Stimulated activated naive B cell treated with anti-CD40 and anti-IgM and Interleukin-4, amounts not matched to agents 10 μg/mL and 1 μg/mL and 100 μg/mL, for 72 hours (primary cell): ENCODE results near the gene BARX1.
"Not testable (repeated sequence)": the region's sequence is repeated elsewhere in the genome, so short reads cannot be mapped to it uniquely, and the experiment has no call there.

Experiments used
- ATAC-seq, 2 donors: fragments of 150-1000 bp; cut with Tn5 transposase; replicated peaks; 2 replicates each; pipeline ENCODE4 v1.10.0; 2021; ENCODE audit warnings: moderate library complexity in 1 of 2
- DNase-seq: peaks from one replicate; pipeline ENCODE4 v3.0.0; 2021
- H3K27ac Mint-ChIP-seq: one replicate; pipeline ENCODE4 v1.8.0; 2022; ENCODE audit warnings: mild to moderate bottlenecking, mixed read lengths
- H3K27me3 Mint-ChIP-seq, 2 donors: one replicate each; pipeline ENCODE4 v1.8.0; 2022; ENCODE audit warnings: mixed read lengths in 2 of 2
- H3K36me3 Mint-ChIP-seq, 2 donors: one replicate each; pipeline ENCODE4 v1.8.0; 2022; ENCODE audit warnings: mixed read lengths in 2 of 2, mild to moderate bottlenecking in 1 of 2
- H3K4me1 Mint-ChIP-seq, 2 donors: one replicate each; pipeline ENCODE4 v1.8.0; 2022; ENCODE audit warnings: mixed read lengths in 2 of 2, mild to moderate bottlenecking in 1 of 2
- H3K4me3 Mint-ChIP-seq, 2 donors: one replicate each; pipeline ENCODE4 v1.8.0; 2022; ENCODE audit warnings: mild to moderate bottlenecking in 2 of 2, mixed read lengths in 2 of 2, moderate library complexity in 1 of 2
- H3K9me3 Mint-ChIP-seq, 2 donors: one replicate each; pipeline ENCODE4 v1.8.0; 2022; ENCODE audit warnings: mixed read lengths in 2 of 2, mild to moderate bottlenecking in 1 of 2

Gene BARX1

DNA sequence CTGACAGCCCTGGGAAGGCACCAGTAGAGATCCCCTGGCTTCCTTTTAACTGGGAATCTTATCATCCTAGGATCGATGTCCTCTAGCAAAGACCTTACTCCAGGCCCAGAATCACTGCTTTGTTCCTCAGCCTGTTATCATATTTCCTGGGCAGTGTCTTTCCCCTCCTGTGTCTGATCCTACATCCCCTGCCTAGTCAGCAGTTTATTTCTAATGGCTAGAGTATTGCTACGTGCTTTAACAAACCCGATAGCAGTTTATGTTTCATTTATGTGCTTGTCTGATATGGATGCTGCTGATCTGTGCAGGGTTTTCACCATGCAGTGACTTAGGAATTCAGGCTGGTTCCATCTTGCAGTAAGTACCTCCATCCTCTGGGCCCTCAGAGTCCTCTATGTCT is 20.9 kb upstream of the BARX1 start:
- Mint-ChIP-seq H3K27me3 (peaks cover 29 to 69% of the 10 kb centered on the region in 2 donors), H3K4me3 (no peak overlapping the region), H3K4me1 (no peaks in the 10 kb centered on the region), H3K27ac (no peak overlapping the region), H3K36me3 (peaks cover 0 to 5% of the 10 kb centered on the region in 2 donors), H3K9me3 (peaks cover 12 to 17% of the 10 kb centered on the region in 2 donors)
- no peak for DNase-seq
- ATAC-seq: no peak

DNA sequence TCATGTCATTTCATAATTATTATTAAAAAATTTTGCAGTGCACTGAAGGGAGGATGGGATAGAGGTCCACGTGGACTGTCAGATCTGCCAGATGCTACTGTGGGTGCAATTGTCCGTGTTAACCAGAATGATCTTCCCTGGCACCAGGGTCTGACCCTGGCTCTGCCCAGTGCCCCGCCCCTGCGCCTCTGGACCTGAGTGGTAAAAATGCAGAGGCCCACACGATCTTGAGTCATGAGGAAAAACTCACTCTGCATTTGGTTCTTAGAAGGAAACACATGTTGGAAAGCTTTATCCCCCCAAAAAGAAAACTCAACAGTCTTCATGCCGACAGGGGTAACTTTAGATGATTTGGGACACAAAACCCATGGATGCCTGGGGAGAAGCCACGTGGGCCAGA is 20.1 kb upstream of the BARX1 start:
- no peak for DNase-seq
- peaks cover 2 to 5% of the 10 kb centered on the region in 2 donors for H3K36me3 Mint-ChIP-seq
- H3K27ac Mint-ChIP-seq: no peak overlapping the region
- peaks cover 35 to 73% of the 10 kb centered on the region in 2 donors for H3K27me3 Mint-ChIP-seq
- no peaks in the 10 kb centered on the region for H3K4me1 Mint-ChIP-seq
- ATAC-seq: no peak
- peaks cover 12 to 19% of the 10 kb centered on the region in 2 donors for H3K9me3 Mint-ChIP-seq
- H3K4me3 Mint-ChIP-seq: no peak overlapping the region

DNA sequence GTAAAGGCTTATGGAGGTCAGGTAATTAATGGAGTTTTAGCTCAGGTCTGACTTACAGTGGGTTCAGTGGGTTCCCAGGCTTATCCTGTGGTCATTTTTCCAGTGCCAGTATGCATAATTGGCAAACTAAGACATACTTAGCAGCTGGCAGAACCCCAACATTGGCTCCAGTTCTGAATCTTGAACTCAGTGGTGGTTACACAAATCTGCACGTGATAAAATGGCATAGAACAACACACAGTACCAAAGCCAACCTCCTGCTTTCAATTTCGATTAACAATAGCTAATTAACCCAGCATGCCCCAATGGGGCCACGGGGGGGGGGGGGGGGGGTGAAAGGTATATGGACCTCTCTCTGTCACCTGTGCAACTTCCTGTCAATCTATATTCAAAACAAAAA is 19.0 kb upstream of the BARX1 start:
- peaks cover 12 to 19% of the 10 kb centered on the region in 2 donors for H3K9me3 Mint-ChIP-seq
- H3K36me3 Mint-ChIP-seq: peaks cover 2 to 5% of the 10 kb centered on the region in 2 donors
- H3K27ac Mint-ChIP-seq: no peak overlapping the region
- H3K4me3 Mint-ChIP-seq: no peak overlapping the region
- ATAC-seq: no peak
- DNase-seq: no peak
- no peaks in the 10 kb centered on the region for H3K4me1 Mint-ChIP-seq
- peaks cover 25 to 70% of the 10 kb centered on the region in 2 donors for H3K27me3 Mint-ChIP-seq

DNA sequence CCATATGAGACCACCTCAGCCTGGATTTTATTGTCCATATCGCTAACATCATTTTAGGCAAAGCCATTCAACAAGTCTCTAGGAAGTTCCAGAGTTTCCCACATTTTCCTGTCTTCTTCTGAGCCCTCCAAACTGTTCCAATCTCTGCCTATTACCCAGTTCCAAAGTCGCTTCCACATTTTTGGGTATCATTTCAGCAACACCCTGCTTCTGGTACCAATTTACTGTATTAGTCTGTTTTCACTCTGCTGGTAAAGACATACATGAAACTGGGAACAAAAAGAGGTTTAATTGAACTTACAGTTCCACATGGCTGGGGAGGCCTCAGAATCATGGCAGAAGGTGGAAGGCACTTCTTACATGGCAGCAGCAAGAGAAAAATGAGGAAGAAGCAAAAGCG is 17.5 kb upstream of the BARX1 start:
- not testable (repeated sequence) for ATAC-seq, H3K4me3 Mint-ChIP-seq

DNA sequence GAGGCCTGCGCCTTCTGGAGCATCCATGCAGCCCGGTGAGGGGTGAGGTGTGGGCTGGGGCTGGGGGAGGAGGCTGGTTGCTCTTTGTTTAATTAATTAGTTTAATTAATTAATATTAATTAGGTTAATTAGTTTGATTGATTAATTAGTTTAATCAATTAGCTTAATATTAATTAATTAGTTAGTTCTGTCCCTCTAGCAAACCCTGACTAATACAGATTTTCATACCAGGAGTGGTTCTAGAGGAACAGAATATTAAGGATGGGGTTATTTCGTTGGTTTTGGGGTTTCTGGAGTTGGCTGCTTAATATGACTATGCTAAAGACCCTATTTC is 14.1 kb upstream of the BARX1 start:
- ATAC-seq: no peak
- peaks cover 37 to 83% of the 10 kb centered on the region in 2 donors for H3K27me3 Mint-ChIP-seq
- H3K9me3 Mint-ChIP-seq: peaks cover 12 to 19% of the 10 kb centered on the region in 2 donors
- no peak overlapping the region for H3K4me3 Mint-ChIP-seq
- no peak for DNase-seq
- H3K36me3 Mint-ChIP-seq: peaks cover 2 to 5% of the 10 kb centered on the region in 2 donors
- H3K27ac Mint-ChIP-seq: no peak overlapping the region
- no peaks in the 10 kb centered on the region for H3K4me1 Mint-ChIP-seq

More for the DNA sequence above, 17.5 kb upstream of the BARX1 start:
- H3K36me3 Mint-ChIP-seq, DNase-seq, H3K27ac Mint-ChIP-seq, H3K4me1 Mint-ChIP-seq: not testable (repeated sequence)
- Mint-ChIP-seq H3K27me3 (peaks cover 19 to 67% of the 10 kb centered on the region in 2 donors), H3K9me3 (peaks cover 12 to 19% of the 10 kb centered on the region in 2 donors)

- H3K27ac Mint-ChIP-seq: no peak overlapping the region
- H3K27me3 Mint-ChIP-seq: peaks cover 37 to 83% of the 10 kb centered on the region in 2 donors
- H3K4me3 Mint-ChIP-seq: no peak overlapping the region
- peaks cover 2 to 5% of the 10 kb centered on the region in 2 donors for H3K36me3 Mint-ChIP-seq
- ATAC-seq (no peak), DNase-seq (no peak)
- peaks cover 12 to 19% of the 10 kb centered on the region in 2 donors for H3K9me3 Mint-ChIP-seq
- H3K4me1 Mint-ChIP-seq: no peaks in the 10 kb centered on the region
Observed at GRCh38 chr9:93968451-93969327, 13.5 kb upstream of the BARX1 start.

DNA sequence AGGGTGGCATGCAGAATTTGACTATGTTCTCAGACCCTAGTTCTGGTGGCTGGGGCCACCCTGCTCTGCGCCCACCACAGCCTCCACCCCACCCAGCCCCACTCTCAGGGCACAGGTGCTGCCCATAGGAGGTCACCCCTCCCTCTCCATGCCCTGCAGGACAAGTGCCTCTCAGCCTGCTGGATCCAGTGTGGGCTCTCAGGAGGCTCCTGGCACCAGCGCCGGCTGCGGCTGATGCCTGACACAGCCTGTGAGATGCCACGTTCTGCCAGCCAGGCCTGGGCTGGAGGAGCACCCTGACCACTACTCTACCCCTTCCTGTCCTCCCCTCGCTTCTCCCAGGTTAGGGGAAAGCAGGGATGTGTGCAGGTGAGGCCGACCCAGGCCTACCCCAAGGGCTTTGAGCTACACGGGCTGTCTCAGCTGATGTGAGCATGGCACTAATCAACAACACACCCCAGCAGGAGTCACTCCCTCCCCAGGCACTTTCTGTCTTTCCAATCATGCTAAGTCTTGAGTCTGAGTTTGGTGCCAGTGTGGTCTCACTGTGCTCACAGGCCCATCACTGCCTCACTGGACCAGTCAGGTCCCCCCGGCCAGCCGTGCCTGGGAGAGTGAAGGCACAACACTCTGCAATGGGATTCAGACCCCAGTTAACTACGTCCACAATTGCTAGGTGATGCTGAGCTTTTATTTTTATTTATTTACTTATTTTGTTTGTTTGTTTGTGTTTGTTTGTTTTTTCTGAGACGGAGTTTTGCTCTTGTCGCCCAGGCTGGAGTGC is 12.1 kb upstream of the BARX1 start:
- DNase-seq (no peak), ATAC-seq (no peak)
- Mint-ChIP-seq H3K27me3 (peaks cover 39 to 85% of the 10 kb centered on the region in 2 donors), H3K9me3 (peaks cover under 1 to 7% of the 10 kb centered on the region in 2 donors), H3K4me1 (peaks cover 2 to 8% of the 10 kb centered on the region in 2 donors), H3K27ac (no peak overlapping the region), H3K4me3 (no peak overlapping the region), H3K36me3 (peaks cover 0 to 2% of the 10 kb centered on the region in 2 donors)

- no peak for ATAC-seq
- H3K4me1 Mint-ChIP-seq: peaks cover 5 to 12% of the 10 kb centered on the region in 2 donors
- peaks cover 1 to 2% of the 10 kb centered on the region in 2 donors for H3K36me3 Mint-ChIP-seq
- peaks cover 39 to 84% of the 10 kb centered on the region in 2 donors for H3K27me3 Mint-ChIP-seq
- DNase-seq: no peak
- H3K4me3 Mint-ChIP-seq: no peak overlapping the region
- peaks cover 0 to 2% of the 10 kb centered on the region in 2 donors for H3K9me3 Mint-ChIP-seq
- no peak overlapping the region for H3K27ac Mint-ChIP-seq
Observed at GRCh38 chr9:93965830-93966577, 10.8 kb upstream of the BARX1 start.

DNA sequence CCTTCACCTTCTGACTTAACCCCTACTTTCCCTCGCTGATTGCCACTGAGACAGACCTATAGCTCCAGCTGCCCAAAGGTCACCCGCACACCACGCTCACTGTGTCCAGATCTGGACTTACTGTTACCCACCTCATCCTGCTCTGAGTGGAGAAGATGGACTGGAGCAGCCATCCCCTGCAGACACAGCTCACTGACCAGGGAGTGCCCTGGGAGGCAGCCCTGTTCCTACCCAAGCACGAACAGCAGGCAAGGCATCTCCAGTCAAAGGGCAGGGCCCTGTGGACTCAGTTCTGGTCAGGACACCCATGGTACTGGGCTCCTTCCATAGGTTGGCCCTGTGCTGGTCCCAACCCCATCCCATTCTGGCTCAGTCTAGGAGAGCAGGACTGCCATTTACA is 9.5 kb upstream of the BARX1 start:
- Mint-ChIP-seq H3K4me1 (peaks cover 13 to 25% of the 10 kb centered on the region in 2 donors), H3K4me3 (no peak overlapping the region), H3K36me3 (peaks cover 1 to 4% of the 10 kb centered on the region in 2 donors), H3K9me3 (no peaks in the 10 kb centered on the region), H3K27ac (no peak overlapping the region), H3K27me3 (peaks cover 44 to 84% of the 10 kb centered on the region in 2 donors)
- no peak for DNase-seq
- no peak for ATAC-seq

- peaks cover 17 to 33% of the 10 kb centered on the region in 2 donors for H3K4me1 Mint-ChIP-seq
- no peak overlapping the region for H3K4me3 Mint-ChIP-seq
- H3K36me3 Mint-ChIP-seq: peaks cover 1 to 4% of the 10 kb centered on the region in 2 donors
- H3K27me3 Mint-ChIP-seq: peaks cover 52 to 87% of the 10 kb centered on the region in 2 donors
- H3K9me3 Mint-ChIP-seq: no peaks in the 10 kb centered on the region
- DNase-seq (no peak), ATAC-seq (no peak)
- H3K27ac Mint-ChIP-seq: no peak overlapping the region
Observed at GRCh38 chr9:93963969-93964368, 8.8 kb upstream of the BARX1 start.

DNA sequence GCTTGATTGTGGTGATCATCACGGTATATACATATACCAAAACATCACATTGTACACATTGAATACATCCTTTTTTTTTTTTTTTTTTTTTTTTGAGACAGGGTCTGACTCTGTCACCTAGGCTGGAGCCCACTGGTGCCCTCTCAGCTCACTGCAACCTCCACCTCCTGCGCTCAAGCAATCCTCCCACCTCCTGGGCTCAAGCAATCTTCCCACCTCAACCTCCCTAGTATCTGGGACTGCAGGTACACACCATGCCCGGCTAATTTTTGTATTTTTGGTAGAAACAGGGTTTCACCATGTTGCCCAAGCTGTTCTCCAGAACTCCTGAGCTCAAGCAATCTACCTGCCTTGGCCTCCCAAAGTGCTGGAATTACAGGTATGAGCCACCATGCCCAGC is 8.3 kb upstream of the BARX1 start:
- not testable (repeated sequence) for H3K36me3 Mint-ChIP-seq, H3K4me3 Mint-ChIP-seq
- peaks cover 56 to 87% of the 10 kb centered on the region in 2 donors for H3K27me3 Mint-ChIP-seq

DNA sequence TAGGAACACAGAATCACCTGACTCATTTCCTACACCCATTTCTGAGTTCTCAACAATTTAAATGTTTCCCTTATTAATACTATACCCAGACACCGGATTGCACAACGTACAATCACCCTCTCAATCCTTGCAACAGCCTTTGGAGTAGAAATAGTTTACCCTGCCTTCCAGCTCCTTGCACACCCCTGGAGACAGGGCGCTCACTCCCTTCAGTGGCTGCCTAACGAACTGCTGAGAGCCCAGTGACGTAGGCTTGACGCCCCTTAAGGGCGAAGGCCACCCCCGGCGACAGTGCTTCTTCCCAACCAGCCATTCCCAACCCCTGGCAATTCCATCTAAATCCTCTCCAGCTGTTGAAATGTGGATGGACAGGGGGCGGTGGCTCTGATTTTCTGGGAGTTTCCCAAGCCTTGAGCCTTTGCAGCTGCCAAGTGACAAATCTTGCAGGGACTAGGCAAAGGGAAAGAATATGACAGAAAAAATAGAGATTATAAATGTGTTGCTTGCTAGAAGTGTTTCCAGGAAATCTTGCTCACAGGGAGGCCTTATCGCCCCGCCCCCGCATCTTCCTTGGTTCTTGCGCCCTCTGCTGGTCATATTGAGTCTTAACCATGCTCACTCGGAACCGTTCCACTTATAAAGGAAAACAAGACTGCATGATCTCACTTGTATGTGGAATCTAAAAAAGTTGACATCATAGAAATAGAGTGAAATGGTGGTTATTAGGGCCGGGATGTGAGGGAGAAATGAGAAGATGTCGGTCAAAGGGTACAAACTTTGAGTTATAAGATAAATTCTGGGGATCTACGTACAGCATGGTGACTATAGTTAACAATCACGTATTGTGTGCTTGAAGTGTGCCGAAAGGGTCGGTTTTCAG is 7.6 kb upstream of the BARX1 start:
- no peaks in the 10 kb centered on the region for H3K9me3 Mint-ChIP-seq
- H3K36me3 Mint-ChIP-seq: peaks cover 1 to 4% of the 10 kb centered on the region in 2 donors
- DNase-seq (peak; percentile 56), ATAC-seq (peak; percentile 51 to 52)
- no peak overlapping the region for H3K4me3 Mint-ChIP-seq
- peaks cover 61 to 92% of the 10 kb centered on the region in 2 donors for H3K27me3 Mint-ChIP-seq
- peaks cover 23 to 42% of the 10 kb centered on the region in 2 donors for H3K4me1 Mint-ChIP-seq
- H3K27ac Mint-ChIP-seq: no peak overlapping the region

More for the DNA sequence above, 8.3 kb upstream of the BARX1 start:
- ATAC-seq, H3K27ac Mint-ChIP-seq, H3K9me3 Mint-ChIP-seq, DNase-seq: not testable (repeated sequence)
- peaks cover 21 to 36% of the 10 kb centered on the region in 2 donors for H3K4me1 Mint-ChIP-seq

- Mint-ChIP-seq H3K36me3 (peaks cover 1 to 4% of the 10 kb centered on the region in 2 donors), H3K9me3 (no peaks in the 10 kb centered on the region)
- no peak for DNase-seq
Observed at GRCh38 chr9:93962017-93962416, 6.9 kb upstream of the BARX1 start.

More at GRCh38 chr9:93962017-93962416, 6.9 kb upstream of the BARX1 start:
- H3K27ac Mint-ChIP-seq: no peak overlapping the region
- H3K4me3 Mint-ChIP-seq: no peak overlapping the region
- no peak for ATAC-seq
- H3K27me3 Mint-ChIP-seq: peaks cover 65 to 92% of the 10 kb centered on the region in 2 donors
- peaks cover 26 to 47% of the 10 kb centered on the region in 2 donors for H3K4me1 Mint-ChIP-seq
